OCI-LY3 (cell line): ENCODE data around the gene GLYATL3.

Experiments
- EZH2phosphoT487 ChIP-seq: fragments of 200-600 bp; shearing (Covaris generic); IDR thresholded peaks from 2 replicates; pipeline ENCODE4 v1.6.1; 2018; ENCODE audit warnings: antibody characterized with exemption, mixed run types, low read depth
- TF ChIP-seq, protein P1 (sequence below): fragments of 200-600, 300-600 bp; sonication (generic); IDR thresholded peaks from 2 replicates; pipeline ENCODE4 v1.5.1; 2014; ENCODE audit warnings: antibody characterized with exemption, low read length, low read depth

DNA sequence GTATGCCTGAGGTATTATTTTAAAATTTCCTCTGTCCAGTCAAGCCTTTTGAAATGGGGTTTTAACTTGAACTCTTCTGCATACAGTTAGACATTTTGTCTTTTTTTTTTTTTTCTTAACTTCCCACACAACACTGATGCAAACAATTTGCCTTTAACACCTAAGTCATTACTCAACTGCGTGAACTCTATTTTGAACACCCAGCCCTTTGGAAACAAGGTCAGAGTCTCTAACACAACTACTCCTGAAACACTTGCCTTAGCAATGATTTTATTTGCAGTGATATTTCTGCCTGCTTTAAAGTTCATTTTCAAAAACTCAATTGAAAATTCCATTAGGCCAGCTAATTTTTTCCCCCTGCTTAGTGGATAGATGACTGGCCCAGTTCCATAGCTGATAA is 24.2 kb downstream of the GLYATL3 start:
- TF ChIP-seq, protein P1, sequence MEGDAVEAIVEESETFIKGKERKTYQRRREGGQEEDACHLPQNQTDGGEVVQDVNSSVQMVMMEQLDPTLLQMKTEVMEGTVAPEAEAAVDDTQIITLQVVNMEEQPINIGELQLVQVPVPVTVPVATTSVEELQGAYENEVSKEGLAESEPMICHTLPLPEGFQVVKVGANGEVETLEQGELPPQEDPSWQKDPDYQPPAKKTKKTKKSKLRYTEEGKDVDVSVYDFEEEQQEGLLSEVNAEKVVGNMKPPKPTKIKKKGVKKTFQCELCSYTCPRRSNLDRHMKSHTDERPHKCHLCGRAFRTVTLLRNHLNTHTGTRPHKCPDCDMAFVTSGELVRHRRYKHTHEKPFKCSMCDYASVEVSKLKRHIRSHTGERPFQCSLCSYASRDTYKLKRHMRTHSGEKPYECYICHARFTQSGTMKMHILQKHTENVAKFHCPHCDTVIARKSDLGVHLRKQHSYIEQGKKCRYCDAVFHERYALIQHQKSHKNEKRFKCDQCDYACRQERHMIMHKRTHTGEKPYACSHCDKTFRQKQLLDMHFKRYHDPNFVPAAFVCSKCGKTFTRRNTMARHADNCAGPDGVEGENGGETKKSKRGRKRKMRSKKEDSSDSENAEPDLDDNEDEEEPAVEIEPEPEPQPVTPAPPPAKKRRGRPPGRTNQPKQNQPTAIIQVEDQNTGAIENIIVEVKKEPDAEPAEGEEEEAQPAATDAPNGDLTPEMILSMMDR, result no peak
- no peak for TF ChIP-seq EZH2phosphoT487
